H9 (cell line): ENCODE results near the gene ZNF423. TPM values are rescaled to one million over a fixed set of nuclear protein-coding genes. Genes with fewer than 3 reads are reported as not detected.

Source experiments
- DNase-seq: peaks from one replicate; pipeline ENCODE4 v3.0.0-alpha.2; 2017
- H2AFZ ChIP-seq: one replicate; pipeline ENCODE4 v1.6.1; 2013; ENCODE audit warnings: mild to moderate bottlenecking, low read length, control low read depth, moderate library complexity
- H2AK5ac ChIP-seq: 2 replicates; pipeline ENCODE4 v1.6.1; 2013; ENCODE audit warnings: low read length, control low read depth, mixed read lengths; ENCODE audit not compliant: insufficient read length
- H2BK120ac ChIP-seq: one replicate; pipeline ENCODE4 v1.6.1; 2013; ENCODE audit warnings: low read depth, mild to moderate bottlenecking, low read length, control low read depth, inconsistent platforms; ENCODE audit not compliant: poor library complexity, severe bottlenecking
- H2BK12ac ChIP-seq: 2 replicates; pipeline ENCODE4 v1.6.1; 2013; ENCODE audit warnings: low read length, control low read depth, mixed read lengths, low read depth; ENCODE audit not compliant: insufficient read length
- H2BK15ac ChIP-seq: 2 replicates; pipeline ENCODE4 v1.6.1; 2013; ENCODE audit warnings: low read depth, low read length, control low read depth
- H2BK20ac ChIP-seq: one replicate; pipeline ENCODE4 v1.6.1; 2013; ENCODE audit warnings: low read depth, mild to moderate bottlenecking, low read length, control low read depth, inconsistent platforms; ENCODE audit not compliant: poor library complexity, severe bottlenecking
- H2BK5ac ChIP-seq: 2 replicates; pipeline ENCODE4 v1.6.1; 2013; ENCODE audit warnings: low read length, control low read depth, mixed read lengths; ENCODE audit not compliant: insufficient read length
- H3K14ac ChIP-seq: 2 replicates; pipeline ENCODE4 v1.6.1; 2013; ENCODE audit warnings: low read length, control low read depth; ENCODE audit not compliant: insufficient read depth
- H3K18ac ChIP-seq: 2 replicates; pipeline ENCODE4 v1.6.1; 2013; ENCODE audit warnings: low read depth, mild to moderate bottlenecking, mixed read lengths, low read length, control low read depth; ENCODE audit not compliant: insufficient read length
- H3K23ac ChIP-seq: 2 replicates; pipeline ENCODE4 v1.6.1; 2013; ENCODE audit warnings: low read length, control low read depth, mixed read lengths, low read depth; ENCODE audit not compliant: insufficient read length
- H3K23me2 ChIP-seq: 2 replicates; pipeline ENCODE4 v1.6.1; 2013; ENCODE audit warnings: low read depth, mild to moderate bottlenecking, mixed read lengths, low read length, control low read depth; ENCODE audit not compliant: insufficient read length, poor library complexity, severe bottlenecking
- H3K27ac ChIP-seq: 2 replicates; pipeline ENCODE4 v1.5.1; 2013; ENCODE audit warnings: low read length, control low read depth, mixed read lengths, low read depth; ENCODE audit not compliant: insufficient read length
- H3K27me3 ChIP-seq: 2 replicates; pipeline ENCODE4 v1.6.1; 2013; ENCODE audit warnings: low read length, control low read depth, inconsistent platforms; ENCODE audit not compliant: insufficient read depth
- H3K4ac ChIP-seq: 2 replicates; pipeline ENCODE4 v1.6.1; 2013; ENCODE audit warnings: low read depth, mild to moderate bottlenecking, control low read depth, inconsistent platforms, low read length, moderate library complexity
- H3K4me1 ChIP-seq: 2 replicates; pipeline ENCODE4 v1.6.1; 2013; ENCODE audit warnings: low read length, control low read depth, inconsistent platforms; ENCODE audit not compliant: insufficient read depth
- H3K4me2 ChIP-seq: 2 replicates; pipeline ENCODE4 v1.6.1; 2013; ENCODE audit warnings: low read length, control low read depth, mixed read lengths; ENCODE audit not compliant: insufficient read length, insufficient read depth
- H3K56ac ChIP-seq: 2 replicates; pipeline ENCODE4 v1.6.1; 2013; ENCODE audit warnings: low read depth, mild to moderate bottlenecking, mixed read lengths, low read length, control low read depth; ENCODE audit not compliant: insufficient read length
- H3K79me1 ChIP-seq: 2 replicates; pipeline ENCODE4 v1.6.1; 2013; ENCODE audit warnings: low read depth, mild to moderate bottlenecking, moderate library complexity, low read length, control low read depth, inconsistent platforms; ENCODE audit not compliant: insufficient read depth, poor library complexity, severe bottlenecking
- H3K79me2 ChIP-seq: 2 replicates; pipeline ENCODE4 v1.6.1; 2013; ENCODE audit warnings: low read length, control low read depth, inconsistent platforms; ENCODE audit not compliant: insufficient read depth
- H3K9ac ChIP-seq: 2 replicates; pipeline ENCODE4 v1.6.1; 2013; ENCODE audit warnings: low read length, control low read depth, mixed read lengths; ENCODE audit not compliant: insufficient read length; ENCODE audit errors: extremely low read depth
- H3K9me3 ChIP-seq: one replicate; pipeline ENCODE4 v1.6.1; 2013; ENCODE audit warnings: low read depth, low read length, inconsistent platforms; ENCODE audit not compliant: control insufficient read depth
- H3T11ph ChIP-seq: one replicate; pipeline ENCODE4 v1.6.1; 2013; ENCODE audit warnings: mild to moderate bottlenecking, low read length, control low read depth, inconsistent platforms
- H4K20me1 ChIP-seq: one replicate; pipeline ENCODE4 v1.6.1; 2013; ENCODE audit not compliant: control insufficient read depth, insufficient read length, insufficient read depth
- H4K5ac ChIP-seq: 2 replicates; pipeline ENCODE4 v1.6.1; 2013; ENCODE audit warnings: low read depth, mild to moderate bottlenecking, mixed read lengths, low read length, control low read depth; ENCODE audit not compliant: insufficient read length
- H4K8ac ChIP-seq: replicated peaks from 2 replicates; pipeline ENCODE4 v1.6.1; 2013; ENCODE audit warnings: low read length, control low read depth, mixed read lengths, low read depth; ENCODE audit not compliant: insufficient read length
- H4K91ac ChIP-seq: 2 replicates; pipeline ENCODE4 v1.6.1; 2013; ENCODE audit warnings: low read depth, mild to moderate bottlenecking, moderate library complexity, mixed read lengths, low read length, control low read depth; ENCODE audit not compliant: insufficient read length
- H3K27ac Mint-ChIP-seq, 3 experiments: 2 replicates in 2 of 3; 3 replicates in 1 of 3; pipeline ENCODE4 v1.8.0; 2020 to 2021; ENCODE audit warnings: mixed read lengths in 3 of 3, mild to moderate bottlenecking in 1 of 3, moderate library complexity in 1 of 3
- H3K27me3 Mint-ChIP-seq: 2 replicates; pipeline ENCODE4 v1.8.0; 2021; ENCODE audit warnings: low read depth, mild to moderate bottlenecking, moderate library complexity, mixed read lengths
- H3K36me3 Mint-ChIP-seq, 3 experiments: 2 replicates in 2 of 3; 3 replicates in 1 of 3; pipeline ENCODE4 v1.8.0; 2020 to 2021; ENCODE audit warnings: low read depth in 3 of 3, mixed read lengths in 3 of 3; ENCODE audit not compliant: insufficient read depth in 1 of 3
- H3K4me1 Mint-ChIP-seq, 2 experiments: 2 replicates each; pipeline ENCODE4 v1.8.0; 2020; ENCODE audit warnings: mixed read lengths in 2 of 2
- H3K4me3 Mint-ChIP-seq, 2 experiments: 2 replicates in 1 of 2; 3 replicates in 1 of 2; pipeline ENCODE4 v1.8.0; 2020 to 2021; ENCODE audit warnings: mild to moderate bottlenecking in 2 of 2, mixed read lengths in 2 of 2, moderate library complexity in 1 of 2
- H3K9me3 Mint-ChIP-seq, 2 experiments: 2 replicates in 1 of 2; 3 replicates in 1 of 2; pipeline ENCODE4 v1.8.0; 2020; ENCODE audit warnings: mild to moderate bottlenecking in 2 of 2, mixed read lengths in 2 of 2, moderate library complexity in 1 of 2
- WGBS: extraction: QIAGEN DNeasy Blood & Tissue Kit; methylation state at CpG from one replicate; pipeline ENCODE4 v1.1.7; 2013; ENCODE audit warnings: missing lambda C conversion rate, low lambda C conversion rate, mixed read lengths; ENCODE audit not compliant: insufficient read length; ENCODE audit errors: extremely low coverage; 5-methylcytosine and 5-hydroxymethylcytosine counted together
- total RNA-seq: library from RNA; stranded (reverse); gene quantifications from 2 replicates; pipeline ENCODE4 v1.2.1, GENCODE V29; 2021
- TF ChIP-seq, protein P1 (sequence below): fragments of 200-600 bp; sonication (generic); conservative IDR thresholded peaks from 3 replicates; pipeline ENCODE4 v1.8.0; 2021; ENCODE audit warnings: antibody characterized with exemption, mild to moderate bottlenecking

Gene ZNF423
- total RNA-seq, 1 experiment from 2014 or later, result 51.5 TPM

- no peak overlapping the region for H2AFZ ChIP-seq
- H4K91ac ChIP-seq, result no peak overlapping the region
- TF ChIP-seq, protein P1, sequence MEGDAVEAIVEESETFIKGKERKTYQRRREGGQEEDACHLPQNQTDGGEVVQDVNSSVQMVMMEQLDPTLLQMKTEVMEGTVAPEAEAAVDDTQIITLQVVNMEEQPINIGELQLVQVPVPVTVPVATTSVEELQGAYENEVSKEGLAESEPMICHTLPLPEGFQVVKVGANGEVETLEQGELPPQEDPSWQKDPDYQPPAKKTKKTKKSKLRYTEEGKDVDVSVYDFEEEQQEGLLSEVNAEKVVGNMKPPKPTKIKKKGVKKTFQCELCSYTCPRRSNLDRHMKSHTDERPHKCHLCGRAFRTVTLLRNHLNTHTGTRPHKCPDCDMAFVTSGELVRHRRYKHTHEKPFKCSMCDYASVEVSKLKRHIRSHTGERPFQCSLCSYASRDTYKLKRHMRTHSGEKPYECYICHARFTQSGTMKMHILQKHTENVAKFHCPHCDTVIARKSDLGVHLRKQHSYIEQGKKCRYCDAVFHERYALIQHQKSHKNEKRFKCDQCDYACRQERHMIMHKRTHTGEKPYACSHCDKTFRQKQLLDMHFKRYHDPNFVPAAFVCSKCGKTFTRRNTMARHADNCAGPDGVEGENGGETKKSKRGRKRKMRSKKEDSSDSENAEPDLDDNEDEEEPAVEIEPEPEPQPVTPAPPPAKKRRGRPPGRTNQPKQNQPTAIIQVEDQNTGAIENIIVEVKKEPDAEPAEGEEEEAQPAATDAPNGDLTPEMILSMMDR, result no peak
- H3K4ac ChIP-seq, result no peak overlapping the region
- no peak overlapping the region for H2BK12ac ChIP-seq
- H3K18ac ChIP-seq, result no peak overlapping the region
- peak; percentile 17 for DNase-seq
- H3T11ph ChIP-seq, result no peak overlapping the region
- H3K4me3 Mint-ChIP-seq, result no peak overlapping the region; a peak in 1 of 5 replicates
- H3K14ac ChIP-seq, result no peak overlapping the region
- no peaks in the 10 kb centered on the region for H3K27me3 Mint-ChIP-seq
- no peak overlapping the region for H3K23ac ChIP-seq
- H3K27ac ChIP-seq, result no peak overlapping the region
- no peaks in the 10 kb centered on the region; a peak in 1 of 5 replicates for H3K9me3 Mint-ChIP-seq
- no peak overlapping the region for H2BK20ac ChIP-seq
- no peak overlapping the region for H2BK5ac ChIP-seq
- H3K4me1 ChIP-seq, result peaks cover 6% of the 10 kb centered on the region; the same call in 1 of the 2 replicates
- H3K27me3 ChIP-seq, result no peaks in the 10 kb centered on the region
- H4K5ac ChIP-seq, result no peak overlapping the region
- H2BK120ac ChIP-seq, result no peak overlapping the region
- H4K20me1 ChIP-seq, result no peaks in the 10 kb centered on the region
- no peaks in the 10 kb centered on the region for H3K23me2 ChIP-seq
- H2AK5ac ChIP-seq, result no peak overlapping the region
- H3K36me3 Mint-ChIP-seq, result no peaks in the 10 kb centered on the region
- H3K4me2 ChIP-seq, result no peak overlapping the region
- no peak overlapping the region for H2BK15ac ChIP-seq
- peaks cover 59 to 63% of the 10 kb centered on the region in 2 experiments for H3K4me1 Mint-ChIP-seq
- WGBS, result no CpG with 5 or more reads among the region's 1 CpG
- no peaks in the 10 kb centered on the region for H3K79me1 ChIP-seq
- no peak overlapping the region for H3K9ac ChIP-seq
- H3K56ac ChIP-seq, result no peak overlapping the region
- no peaks in the 10 kb centered on the region for H3K79me2 ChIP-seq
- peak overlapping the region; percentile 8 to 81 (median 28); a peak in 4 of 7 replicates for H3K27ac Mint-ChIP-seq
- no peaks in the 10 kb centered on the region for H3K9me3 ChIP-seq
- H4K8ac ChIP-seq, result no peak overlapping the region
These were observed 268.4 kb downstream of the ZNF423 start for GRCh38 chr16:49587511-49587910.
